GM12872 (cell line): Measurements from ENCODE around the gene ATP11A.

Experiments used
- TF ChIP-seq, protein P1 (sequence below): IDR thresholded peaks from 3 replicates; pipeline ENCODE4 v1.5.1; 2011; ENCODE audit warnings: low read depth, mild to moderate bottlenecking, low read length, moderate library complexity; ENCODE audit not compliant: insufficient read depth

Gene ATP11A

GRCh38 chr13:112716461-112716820 lies 26.6 kb downstream of the ATP11A start:
- TF ChIP-seq, protein P1, sequence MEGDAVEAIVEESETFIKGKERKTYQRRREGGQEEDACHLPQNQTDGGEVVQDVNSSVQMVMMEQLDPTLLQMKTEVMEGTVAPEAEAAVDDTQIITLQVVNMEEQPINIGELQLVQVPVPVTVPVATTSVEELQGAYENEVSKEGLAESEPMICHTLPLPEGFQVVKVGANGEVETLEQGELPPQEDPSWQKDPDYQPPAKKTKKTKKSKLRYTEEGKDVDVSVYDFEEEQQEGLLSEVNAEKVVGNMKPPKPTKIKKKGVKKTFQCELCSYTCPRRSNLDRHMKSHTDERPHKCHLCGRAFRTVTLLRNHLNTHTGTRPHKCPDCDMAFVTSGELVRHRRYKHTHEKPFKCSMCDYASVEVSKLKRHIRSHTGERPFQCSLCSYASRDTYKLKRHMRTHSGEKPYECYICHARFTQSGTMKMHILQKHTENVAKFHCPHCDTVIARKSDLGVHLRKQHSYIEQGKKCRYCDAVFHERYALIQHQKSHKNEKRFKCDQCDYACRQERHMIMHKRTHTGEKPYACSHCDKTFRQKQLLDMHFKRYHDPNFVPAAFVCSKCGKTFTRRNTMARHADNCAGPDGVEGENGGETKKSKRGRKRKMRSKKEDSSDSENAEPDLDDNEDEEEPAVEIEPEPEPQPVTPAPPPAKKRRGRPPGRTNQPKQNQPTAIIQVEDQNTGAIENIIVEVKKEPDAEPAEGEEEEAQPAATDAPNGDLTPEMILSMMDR: no peak

- TF ChIP-seq, protein P1: no peak
These were observed 27.1 kb downstream of the ATP11A start for GRCh38 chr13:112716841-112717520.

- TF ChIP-seq, protein P1: no peak
These were observed 28.5 kb downstream of the ATP11A start for GRCh38 chr13:112718318-112718717.

DNA sequence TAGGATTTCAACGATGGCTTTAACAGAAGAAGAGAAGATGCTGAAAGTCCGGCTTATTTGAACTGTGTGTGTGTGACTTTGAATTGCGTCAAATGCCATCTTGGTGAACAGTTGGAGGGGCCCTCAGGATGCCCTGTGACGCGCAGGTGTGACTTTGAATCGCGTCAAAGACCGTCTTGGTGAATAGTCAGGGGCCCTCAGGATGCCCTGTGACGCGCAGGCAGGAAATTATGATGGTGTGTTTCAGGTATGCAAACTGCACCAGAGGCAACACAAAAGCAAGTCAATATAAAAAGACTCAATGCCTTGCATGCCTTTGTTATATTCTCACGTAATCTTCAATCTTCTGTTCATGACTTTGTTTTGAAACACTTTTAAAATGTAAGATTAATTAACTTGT lies 29.2 kb downstream of the ATP11A start:
- TF ChIP-seq, protein P1: no peak

DNA sequence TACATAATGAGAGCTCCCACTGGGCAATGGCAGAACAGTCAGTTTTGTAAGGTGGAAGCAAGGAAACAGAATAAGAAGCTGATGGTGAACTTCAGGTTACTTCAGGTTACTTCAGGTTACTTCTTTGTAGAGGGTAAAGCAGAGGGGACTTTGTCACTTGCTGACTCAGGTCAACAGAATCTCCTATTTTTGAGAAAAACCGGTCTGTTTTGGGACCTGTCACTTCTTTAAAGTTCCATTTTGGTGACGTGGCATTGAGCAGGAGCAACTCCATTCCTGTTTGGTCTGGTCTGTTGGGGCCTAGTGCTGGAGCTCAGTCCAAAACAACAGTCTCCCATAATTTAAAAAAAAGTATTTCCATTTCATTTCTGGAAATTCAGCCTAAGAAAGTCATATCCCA lies 29.7 kb downstream of the ATP11A start:
- TF ChIP-seq, protein P1: no peak

- TF ChIP-seq, protein P1: no peak
These were observed 30.4 kb downstream of the ATP11A start for GRCh38 chr13:112720251-112720650.

DNA sequence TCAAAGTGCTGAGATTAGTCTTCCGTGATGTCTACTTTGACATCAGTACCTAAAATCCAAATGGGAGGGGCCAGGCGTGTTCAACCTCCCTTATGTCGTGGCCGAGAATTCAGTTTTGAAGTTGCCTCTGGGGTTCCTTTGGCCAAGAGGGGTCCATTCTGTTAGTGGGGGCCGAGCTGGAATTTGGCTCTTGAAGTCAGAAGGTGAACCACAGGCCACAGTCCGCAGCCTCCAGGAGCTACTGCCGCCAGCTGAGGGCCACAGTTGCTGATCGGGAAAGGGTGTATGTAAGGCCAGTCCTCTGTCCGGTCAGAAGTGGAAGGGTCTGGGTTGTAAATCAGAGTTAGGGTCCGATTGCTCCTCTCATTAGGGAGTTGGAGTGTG lies 31.0 kb downstream of the ATP11A start:
- TF ChIP-seq, protein P1: no peak
